Measurements from ENCODE around the gene DSC2. TPM values are rescaled to one million over a fixed set of nuclear protein-coding genes. Genes with fewer than 3 reads are reported as not detected.
"Not testable (repeated sequence)": the region's sequence is repeated elsewhere in the genome, so short reads cannot be mapped to it uniquely, and the experiment has no call there.

DSC2 gene
- total and polyA plus RNA-seq, 11 donors = 6.3 to 37.2 (median 26.9) TPM

DNA sequence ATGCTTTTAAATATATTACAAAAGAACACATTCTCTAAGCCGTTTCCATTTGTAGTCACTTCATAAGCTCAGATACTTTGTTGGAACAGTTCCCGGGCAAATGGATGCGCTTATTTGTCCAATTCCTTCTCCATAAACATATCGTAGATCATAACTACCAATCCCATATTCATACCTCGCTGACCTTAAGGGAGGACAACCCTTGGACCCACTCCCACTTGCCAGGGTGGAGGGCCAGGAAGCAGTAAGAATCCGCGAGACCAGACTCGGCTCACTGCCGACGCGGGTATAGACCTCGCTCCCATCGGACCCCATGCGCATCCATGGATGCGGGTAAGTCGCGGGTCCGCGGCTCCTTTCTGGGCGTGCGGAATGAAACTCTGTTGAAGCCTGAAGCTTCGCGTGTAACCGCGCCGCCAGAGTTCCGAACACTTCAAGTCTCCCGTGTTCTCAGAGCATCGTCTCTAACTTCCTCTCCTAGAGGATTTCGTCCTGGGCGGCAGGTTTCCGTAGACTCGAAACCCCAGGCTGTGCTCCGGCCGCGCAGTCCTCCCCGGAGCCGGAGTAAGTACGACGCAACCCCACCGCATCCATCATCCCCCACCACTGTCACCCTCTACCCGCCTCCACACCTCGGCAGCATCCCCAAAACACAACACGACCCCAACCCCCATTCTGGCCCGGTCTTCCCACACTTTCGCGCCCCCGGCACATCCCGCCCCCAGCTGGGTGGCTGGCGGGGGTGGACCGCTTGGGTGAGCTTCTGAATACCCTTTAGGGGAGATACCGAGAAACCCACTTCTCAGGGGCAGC is 60.7 kb downstream of the DSC2 start:
- intact Hi-C loops (cut with DNase I) = loop anchor here in 1 of 10 donors (10.0 kb wide), 1 partner anchor 53 kb away; no protein-coding TSS in a partner anchor
- peaks cover 0 to 24% (median 6%) of the 10 kb centered on the region in 12 donors for H3K4me1 ChIP-seq
- no peak overlapping the region for H3K27ac ChIP-seq
- peak overlapping the region in 9 of 12 donors; percentile 21 to 44 (median 39) for H3K4me3 ChIP-seq
- H3K27me3 ChIP-seq = peaks cover 15 to 80% (median 54%) of the 10 kb centered on the region in 9 donors
- peak in 2 of 4 donors; percentile 27 to 30 for ATAC-seq
- no peak for TF ChIP-seq POLR2A (IDR thresholded peaks at IDR 0.05)
- TF ChIP-seq, protein P1, sequence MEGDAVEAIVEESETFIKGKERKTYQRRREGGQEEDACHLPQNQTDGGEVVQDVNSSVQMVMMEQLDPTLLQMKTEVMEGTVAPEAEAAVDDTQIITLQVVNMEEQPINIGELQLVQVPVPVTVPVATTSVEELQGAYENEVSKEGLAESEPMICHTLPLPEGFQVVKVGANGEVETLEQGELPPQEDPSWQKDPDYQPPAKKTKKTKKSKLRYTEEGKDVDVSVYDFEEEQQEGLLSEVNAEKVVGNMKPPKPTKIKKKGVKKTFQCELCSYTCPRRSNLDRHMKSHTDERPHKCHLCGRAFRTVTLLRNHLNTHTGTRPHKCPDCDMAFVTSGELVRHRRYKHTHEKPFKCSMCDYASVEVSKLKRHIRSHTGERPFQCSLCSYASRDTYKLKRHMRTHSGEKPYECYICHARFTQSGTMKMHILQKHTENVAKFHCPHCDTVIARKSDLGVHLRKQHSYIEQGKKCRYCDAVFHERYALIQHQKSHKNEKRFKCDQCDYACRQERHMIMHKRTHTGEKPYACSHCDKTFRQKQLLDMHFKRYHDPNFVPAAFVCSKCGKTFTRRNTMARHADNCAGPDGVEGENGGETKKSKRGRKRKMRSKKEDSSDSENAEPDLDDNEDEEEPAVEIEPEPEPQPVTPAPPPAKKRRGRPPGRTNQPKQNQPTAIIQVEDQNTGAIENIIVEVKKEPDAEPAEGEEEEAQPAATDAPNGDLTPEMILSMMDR (IDR thresholded peaks at IDR 0.05) = no peak
- H3K36me3 ChIP-seq = no peaks in the 10 kb centered on the region
- 2 to 3% (median 2%) methylated on average over 50 to 52 of the region's 52 CpGs for WGBS, 4 donors
- H3K9me3 ChIP-seq = no peaks in the 10 kb centered on the region
- no peak for DNase-seq

DNA sequence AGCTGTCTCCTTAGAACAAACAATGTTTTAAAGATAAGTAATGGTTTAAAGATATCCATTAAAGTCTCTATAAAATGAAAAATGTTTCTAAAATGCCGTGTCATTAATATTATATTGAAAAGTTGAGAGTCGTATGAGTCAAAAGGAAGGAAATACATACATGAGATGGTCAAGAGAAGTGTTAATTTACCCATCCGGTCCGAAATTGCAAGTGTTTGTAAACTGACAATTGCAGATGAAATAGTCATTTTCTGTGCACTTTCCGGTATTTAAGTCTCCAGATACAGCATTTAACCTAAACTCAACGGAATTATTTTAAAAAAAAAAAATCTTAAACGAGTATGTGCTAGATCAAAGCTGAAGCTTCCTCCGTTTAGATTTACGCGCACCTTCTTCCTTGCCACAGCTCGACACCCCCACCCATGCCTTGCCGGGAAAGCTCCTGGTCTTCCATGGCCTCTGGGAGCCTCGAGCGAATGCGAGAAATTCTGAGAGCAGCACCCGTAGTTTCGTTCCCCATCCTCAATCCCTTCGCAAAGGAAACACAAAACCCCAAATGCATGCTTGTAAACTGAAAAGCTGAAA is 61.4 kb downstream of the DSC2 start:
- Histone ChIP-seq H3K36me3 (no peaks in the 10 kb centered on the region), H3K4me1 (peaks cover 0 to 24% (median 6%) of the 10 kb centered on the region in 12 donors), H3K9me3 (no peaks in the 10 kb centered on the region), H3K27me3 (peaks cover 15 to 80% (median 54%) of the 10 kb centered on the region in 9 donors), H3K4me3 (peak overlapping the region in 6 of 12 donors; percentile 23 to 44 (median 34)), H3K27ac (no peak overlapping the region)
- intact Hi-C loops (cut with DNase I) = loop anchor here in 1 of 10 donors (10.0 kb wide), 1 partner anchor 54 kb away; no protein-coding TSS in a partner anchor
- no peak for DNase-seq
- WGBS, 4 donors = 11 to 18% (median 14%) methylated on average over 18 of the region's 18 CpGs
- ATAC-seq = no peak
- TF ChIP-seq, protein P1 (IDR thresholded peaks at IDR 0.05) = no peak
- TF ChIP-seq POLR2A (IDR thresholded peaks at IDR 0.05) = no peak

DNA sequence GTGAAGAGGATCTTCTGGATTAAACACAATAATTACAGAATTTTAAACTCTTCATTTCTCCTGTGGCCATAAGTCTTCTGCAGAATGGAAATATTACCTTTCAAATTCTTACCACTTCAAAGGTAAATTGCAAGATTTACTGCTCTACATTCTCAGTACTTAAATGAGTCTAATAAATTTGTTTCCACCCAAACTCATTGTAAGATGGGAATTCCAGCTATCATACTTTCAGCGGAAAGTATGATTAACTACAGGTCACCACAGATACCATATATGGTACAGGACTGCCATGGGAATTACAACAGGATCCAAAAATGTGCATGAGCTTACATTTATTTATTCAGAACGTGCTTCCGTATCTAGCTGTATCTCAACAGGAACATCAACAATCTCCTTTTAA is 62.8 kb downstream of the DSC2 start:
- 60 to 69% (median 64%) methylated on average over 3 of the region's 3 CpGs for WGBS, 4 donors
- no peaks in the 10 kb centered on the region for H3K36me3 ChIP-seq
- DNase-seq = no peak
- intact Hi-C loops (cut with DNase I) = no loop called here
- peaks cover 0 to 24% (median 6%) of the 10 kb centered on the region in 12 donors for H3K4me1 ChIP-seq
- ATAC-seq = no peak
- H3K27ac ChIP-seq = no peak overlapping the region
- peaks cover 14 to 76% (median 54%) of the 10 kb centered on the region in 9 donors for H3K27me3 ChIP-seq
- H3K9me3 ChIP-seq = no peaks in the 10 kb centered on the region
- no peak for TF ChIP-seq POLR2A (IDR thresholded peaks at IDR 0.05)
- TF ChIP-seq, protein P1 (IDR thresholded peaks at IDR 0.05) = no peak
- H3K4me3 ChIP-seq = no peak overlapping the region

DNA sequence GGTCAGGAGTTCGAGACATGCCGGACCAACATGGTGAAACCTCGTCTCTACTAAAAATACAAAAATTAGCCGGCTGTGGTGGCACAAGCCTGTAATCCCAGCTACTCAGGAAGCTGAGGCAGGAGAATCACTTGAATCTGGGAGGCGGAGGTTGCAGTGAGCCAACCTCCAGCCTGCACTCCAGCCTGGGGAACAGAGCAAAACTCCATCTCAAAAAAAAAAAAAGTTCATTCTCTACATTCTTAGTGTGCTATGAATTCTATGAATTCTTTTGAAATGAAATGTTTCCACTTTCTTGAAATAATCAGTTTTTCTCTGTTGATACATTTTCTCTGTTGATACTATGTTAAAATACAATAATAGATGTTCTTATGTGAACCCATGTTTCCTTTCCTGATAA is 64.5 kb downstream of the DSC2 start:
- H3K4me3 ChIP-seq; H3K36me3 ChIP-seq; H3K9me3 ChIP-seq; DNase-seq; intact Hi-C loops (cut with DNase I); ATAC-seq; H3K27ac ChIP-seq: not testable (repeated sequence)
- Histone ChIP-seq H3K4me1 (peaks cover 0 to 20% (median 6%) of the 10 kb centered on the region in 12 donors), H3K27me3 (peaks cover 8 to 58% (median 51%) of the 10 kb centered on the region in 9 donors)
- WGBS, 4 donors = 80 to 88% (median 87%) methylated on average over 5 of the region's 5 CpGs

Measured in heart left ventricle (tissue), 16 donors.